Stomach (tissue), 9 donors: ENCODE measurements around the gene WASL. TPM values are rescaled to one million over a fixed set of nuclear protein-coding genes. Genes with fewer than 3 reads are reported as not detected.

Experiments
- DNase-seq, 2 donors: peaks; one replicate each; pipeline versions ENCODE4 v3.0.0 to v3.0.0-alpha.2; 2013 to 2019
- H3K27ac ChIP-seq, 5 donors: fragments of 200-600 bp in 4 of 5; sonication (generic) in 4 of 5; one replicate each; pipeline ENCODE4 v1.5.1; 2013 to 2019; ENCODE audit warnings: mild to moderate bottlenecking in 1 of 5, moderate library complexity in 1 of 5
- H3K27me3 ChIP-seq, 3 donors: fragments of 200-600 bp; sonication (generic); one replicate each; pipeline ENCODE4 v1.5.1; 2017 to 2019; ENCODE audit warnings: mixed run types in 1 of 3
- H3K36me3 ChIP-seq, 4 donors: fragments of 200-600 bp; sonication (generic); 1 replicate in 3 of 4; 2 replicates in 1 of 4; pipeline ENCODE4 v1.5.1; 2016 to 2019
- H3K4me1 ChIP-seq, 4 donors: fragments of 200-600 bp; sonication (generic); one replicate each; pipeline ENCODE4 v1.5.1; 2016 to 2019
- H3K4me3 ChIP-seq, 4 donors: fragments of 200-600 bp; sonication (generic) in 3 of 4; one replicate each; pipeline ENCODE4 v1.5.1; 2016 to 2019; ENCODE audit warnings: mild to moderate bottlenecking in 1 of 4
- H3K9me3 ChIP-seq, 4 donors: fragments of 200-600 bp; sonication (generic); one replicate each; pipeline ENCODE4 v1.5.1; 2016 to 2019
- EP300 ChIP-seq: sonication (generic); formaldehyde crosslinking; IDR thresholded peaks from one replicate; pipeline ENCODE4 v1.6.1; 2017; ENCODE audit warnings: antibody characterized with exemption
- POLR2A ChIP-seq, 4 donors: fragments of 450-650 bp; IDR thresholded peaks; one replicate each; pipeline ENCODE4 v1.6.1; 2016; ENCODE audit warnings: antibody characterized with exemption in 4 of 4, control low read depth in 2 of 4, mild to moderate bottlenecking in 1 of 4, moderate library complexity in 1 of 4
- POLR2AphosphoS5 ChIP-seq, 3 donors: sonication (generic); formaldehyde crosslinking; IDR thresholded peaks; one replicate each; pipeline ENCODE4 v1.6.1; 2016; ENCODE audit warnings: antibody characterized with exemption in 3 of 3
- WGBS, 5 donors: extraction: QIAGEN DNeasy Blood & Tissue Kit in 3 of 5; methylation state at CpG; one replicate each; pipeline versions ENCODE4 v1.1.5 to v1.1.7; 2013 to 2018; 5-methylcytosine and 5-hydroxymethylcytosine counted together
- intact Hi-C: fragments of 100-400 bp; cut with DNase I; formaldehyde crosslinking; loops from one replicate; pipeline ENCODE4 v1.15.1; 2023; ENCODE audit warnings: low total_unique reads
- polyA plus RNA-seq, 3 donors: library from polyadenylated mRNA; stranded (reverse); fragments of 200-250 nt; gene quantifications; one replicate each; pipeline ENCODE4 v1.2.3, GENCODE V29; 2013
- total RNA-seq, 5 donors: library from RNA; depleted of rRNA; stranded (reverse); fragments of >200 nt; gene quantifications; one replicate each; pipeline versions ENCODE4 v1.1.0 to v1.2.3, GENCODE V29; 2014 to 2016
- TF ChIP-seq, protein P1 (sequence below), 7 experiments: fragments of 450-650 bp in 4 of 7; fragments of 200-600 bp in 3 of 7; sonication (generic) in 3 of 7; IDR thresholded peaks; one replicate each; pipeline ENCODE4 v1.5.1; 2016 to 2019; ENCODE audit warnings: antibody characterized with exemption in 7 of 7, control low read depth in 2 of 7, mild to moderate bottlenecking in 1 of 7
- donor health status: healthy with polysubstance abuse.
- donor health status: Bipolar disorder and iron deficiency.
- donor health status: healthy.

Gene WASL
- total and polyA plus RNA-seq, 8 donors: 9.0 to 56.7 (median 21.7) TPM

DNA sequence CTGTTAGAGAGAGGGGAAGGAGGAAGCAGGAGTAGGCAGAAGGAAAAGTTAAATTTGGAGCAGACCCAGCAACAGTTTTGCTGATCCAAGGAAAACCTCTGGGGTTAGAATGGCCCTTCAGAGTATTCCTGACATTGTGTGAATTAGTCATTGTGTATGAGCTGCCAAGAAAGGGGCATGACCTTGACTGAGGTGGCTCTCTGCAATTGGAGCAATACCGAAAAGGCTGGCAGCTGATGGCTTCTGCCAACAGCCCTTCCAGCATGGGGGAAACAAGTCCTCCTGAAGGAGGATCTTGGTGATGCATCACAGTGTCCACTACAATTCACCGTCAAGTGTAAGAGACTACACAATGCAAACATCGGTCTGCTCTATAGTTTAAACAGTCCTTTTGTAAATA is 20.6 kb upstream of the WASL start:
- H3K4me3 ChIP-seq: no peak overlapping the region
- no peaks in the 10 kb centered on the region for H3K36me3 ChIP-seq
- TF ChIP-seq POLR2A (IDR thresholded peaks at IDR 0.05) (no peak), EP300 (no peak), POLR2AphosphoS5 (IDR thresholded peaks at IDR 0.05) (peak in 2 of 3 donors; percentile 29 to 72)
- TF ChIP-seq, protein P1, sequence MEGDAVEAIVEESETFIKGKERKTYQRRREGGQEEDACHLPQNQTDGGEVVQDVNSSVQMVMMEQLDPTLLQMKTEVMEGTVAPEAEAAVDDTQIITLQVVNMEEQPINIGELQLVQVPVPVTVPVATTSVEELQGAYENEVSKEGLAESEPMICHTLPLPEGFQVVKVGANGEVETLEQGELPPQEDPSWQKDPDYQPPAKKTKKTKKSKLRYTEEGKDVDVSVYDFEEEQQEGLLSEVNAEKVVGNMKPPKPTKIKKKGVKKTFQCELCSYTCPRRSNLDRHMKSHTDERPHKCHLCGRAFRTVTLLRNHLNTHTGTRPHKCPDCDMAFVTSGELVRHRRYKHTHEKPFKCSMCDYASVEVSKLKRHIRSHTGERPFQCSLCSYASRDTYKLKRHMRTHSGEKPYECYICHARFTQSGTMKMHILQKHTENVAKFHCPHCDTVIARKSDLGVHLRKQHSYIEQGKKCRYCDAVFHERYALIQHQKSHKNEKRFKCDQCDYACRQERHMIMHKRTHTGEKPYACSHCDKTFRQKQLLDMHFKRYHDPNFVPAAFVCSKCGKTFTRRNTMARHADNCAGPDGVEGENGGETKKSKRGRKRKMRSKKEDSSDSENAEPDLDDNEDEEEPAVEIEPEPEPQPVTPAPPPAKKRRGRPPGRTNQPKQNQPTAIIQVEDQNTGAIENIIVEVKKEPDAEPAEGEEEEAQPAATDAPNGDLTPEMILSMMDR (IDR thresholded peaks at IDR 0.05): no peak
- intact Hi-C loops: no loop called here
- 25 to 47% (median 36%) methylated on average over 3 of the region's 3 CpGs for WGBS, 5 donors
- no peaks in the 10 kb centered on the region for H3K27me3 ChIP-seq
- H3K9me3 ChIP-seq: no peaks in the 10 kb centered on the region
- peaks cover 0 to 12% (median 0%) of the 10 kb centered on the region in 4 donors for H3K4me1 ChIP-seq
- H3K27ac ChIP-seq: peak overlapping the region in 2 of 5 donors; percentile 20 to 44
- DNase-seq: peak; percentile 62 to 71

DNA sequence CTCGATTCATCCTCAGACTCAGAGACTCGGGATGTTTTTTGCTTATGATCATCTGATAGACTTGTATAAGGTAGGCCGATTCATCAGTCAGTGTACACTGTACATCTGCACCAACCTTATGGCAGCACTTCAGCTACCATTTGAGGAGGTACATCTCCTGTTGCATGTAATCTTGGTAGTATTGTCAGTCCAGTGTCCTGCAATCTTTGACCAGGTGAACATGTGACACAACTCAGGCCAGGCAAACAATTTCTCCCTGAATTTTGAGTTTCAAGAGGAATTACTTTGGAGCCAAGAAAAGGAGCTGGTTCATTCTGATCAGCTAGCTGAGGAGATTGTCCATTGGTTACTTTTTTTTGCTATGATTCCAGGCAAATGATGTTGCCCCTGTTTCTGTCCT is 19.7 kb upstream of the WASL start:
- no peaks in the 10 kb centered on the region for H3K36me3 ChIP-seq
- H3K27me3 ChIP-seq: no peaks in the 10 kb centered on the region
- H3K27ac ChIP-seq: no peak overlapping the region
- no peak for DNase-seq
- WGBS, 5 donors: 89 to 98% (median 96%) methylated on average over 3 of the region's 3 CpGs
- intact Hi-C loops: no loop called here
- H3K4me3 ChIP-seq: no peak overlapping the region
- peaks cover 0 to 12% (median 0%) of the 10 kb centered on the region in 4 donors for H3K4me1 ChIP-seq
- no peaks in the 10 kb centered on the region for H3K9me3 ChIP-seq
- TF ChIP-seq EP300: no peak
- TF ChIP-seq POLR2AphosphoS5 (IDR thresholded peaks at IDR 0.05): no peak

DNA sequence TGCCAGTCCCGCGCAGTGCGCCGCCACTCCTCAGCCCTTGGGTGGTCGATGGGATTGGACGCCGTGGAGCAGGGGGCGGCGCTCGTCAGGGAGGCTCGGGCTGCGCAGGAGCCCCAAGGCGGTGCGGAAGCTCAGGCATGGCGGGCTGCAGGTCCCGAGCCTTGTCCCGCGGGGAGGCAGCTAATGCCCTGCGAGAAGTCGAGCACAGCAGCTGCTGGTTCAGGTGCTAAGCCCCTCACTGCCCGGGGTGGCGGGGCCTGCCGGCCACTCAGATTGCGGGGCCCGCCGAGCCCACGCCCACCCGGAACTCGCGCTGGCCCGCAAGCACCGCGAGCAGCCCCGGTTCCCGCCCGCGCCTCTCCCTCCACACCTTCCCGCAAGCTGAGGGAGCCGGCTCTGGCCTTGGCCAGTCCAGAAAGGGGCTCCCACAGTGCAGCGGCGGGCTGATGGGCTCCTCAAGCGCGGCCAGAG is 14.4 kb upstream of the WASL start:
- Histone ChIP-seq H3K4me3 (peak overlapping the region in 1 of 4 donors; percentile 8), H3K27me3 (no peaks in the 10 kb centered on the region), H3K4me1 (no peaks in the 10 kb centered on the region), H3K9me3 (peaks cover 0 to 5% (median 0%) of the 10 kb centered on the region in 4 donors), H3K36me3 (no peaks in the 10 kb centered on the region), H3K27ac (no peak overlapping the region)
- intact Hi-C loops: no loop called here
- DNase-seq: no peak
- 83 to 97% (median 95%) methylated on average over 23 to 43 of the region's 43 CpGs for WGBS, 5 donors
- TF ChIP-seq, protein P1 (IDR thresholded peaks at IDR 0.05): no peak
- TF ChIP-seq POLR2A (IDR thresholded peaks at IDR 0.05): no peak
- no peak for TF ChIP-seq EP300
- no peak for TF ChIP-seq POLR2AphosphoS5 (IDR thresholded peaks at IDR 0.05)

DNA sequence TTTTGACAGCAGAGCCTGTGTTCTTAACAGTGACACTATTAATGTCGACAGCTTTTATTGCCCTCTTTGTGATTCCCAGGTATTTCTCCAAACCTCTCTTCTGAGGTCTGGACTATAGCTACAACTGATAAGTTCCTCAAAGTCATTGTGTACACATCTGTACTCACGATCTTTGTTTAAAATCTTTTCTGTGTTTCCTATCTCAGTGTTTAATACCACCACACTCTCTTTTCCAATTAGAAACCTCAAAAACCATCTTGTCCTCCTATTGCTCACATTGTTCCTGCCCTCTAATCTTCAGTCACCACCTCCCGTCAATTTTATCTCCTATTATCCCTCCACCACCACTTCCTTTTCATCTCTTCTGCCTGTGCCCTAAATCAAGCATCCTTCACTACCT is 12.9 kb upstream of the WASL start:
- Histone ChIP-seq H3K9me3 (peaks cover 0 to 5% (median 0%) of the 10 kb centered on the region in 4 donors), H3K4me3 (no peak overlapping the region), H3K36me3 (no peaks in the 10 kb centered on the region), H3K4me1 (no peaks in the 10 kb centered on the region), H3K27ac (no peak overlapping the region), H3K27me3 (no peaks in the 10 kb centered on the region)
- intact Hi-C loops: no loop called here
- 49 to 68% (median 57%) methylated on average over 3 of the region's 3 CpGs for WGBS, 5 donors
- TF ChIP-seq POLR2AphosphoS5 (IDR thresholded peaks at IDR 0.05): no peak
- no peak for TF ChIP-seq EP300
- no peak for DNase-seq

DNA sequence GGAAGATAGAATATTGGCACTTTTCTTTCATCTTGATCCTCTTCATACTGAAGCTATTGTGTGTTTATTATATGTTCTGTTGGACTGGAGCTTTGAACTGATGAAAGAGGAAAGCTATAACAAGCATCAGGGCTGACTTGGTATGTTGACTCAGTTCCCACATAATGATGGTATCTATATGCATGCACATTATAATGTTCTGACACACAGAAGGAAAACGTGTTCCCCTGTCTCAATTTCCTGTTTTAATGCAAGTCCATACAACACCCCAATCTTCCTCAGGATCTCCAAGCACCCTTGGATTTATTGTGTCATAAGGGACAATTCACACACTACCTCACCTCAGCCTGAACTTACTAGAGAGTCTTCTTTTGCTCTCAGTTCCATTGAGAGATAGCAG is 8.3 kb upstream of the WASL start:
- intact Hi-C loops: no loop called here
- 64 to 72% (median 65%) methylated on average over 1 of the region's 1 CpG for whole genome bisulfite sequencing, 5 donors
- no peaks in the 10 kb centered on the region for H3K9me3 ChIP-seq
- no peak overlapping the region for H3K4me3 ChIP-seq
- no peaks in the 10 kb centered on the region for H3K27me3 ChIP-seq
- H3K4me1 ChIP-seq: peaks cover 0 to 9% (median 4%) of the 10 kb centered on the region in 4 donors
- no peak overlapping the region for H3K27ac ChIP-seq
- no peaks in the 10 kb centered on the region for H3K36me3 ChIP-seq
- no peak for DNase-seq
- no peak for TF ChIP-seq POLR2AphosphoS5 (IDR thresholded peaks at IDR 0.05)
- TF ChIP-seq POLR2A (IDR thresholded peaks at IDR 0.05): no peak
- TF ChIP-seq, protein P1 (IDR thresholded peaks at IDR 0.05): no peak
- no peak for TF ChIP-seq EP300
